GM19455 (cell line): ENCODE data around the gene FRMD4B.

Experiments used
- ATAC-seq: cut with Tn5 transposase; IDR thresholded peaks from one replicate; pipeline ENCODE4 v1.9.1; 2021; ENCODE audit not compliant: unreplicated experiment

FRMD4B gene

DNA sequence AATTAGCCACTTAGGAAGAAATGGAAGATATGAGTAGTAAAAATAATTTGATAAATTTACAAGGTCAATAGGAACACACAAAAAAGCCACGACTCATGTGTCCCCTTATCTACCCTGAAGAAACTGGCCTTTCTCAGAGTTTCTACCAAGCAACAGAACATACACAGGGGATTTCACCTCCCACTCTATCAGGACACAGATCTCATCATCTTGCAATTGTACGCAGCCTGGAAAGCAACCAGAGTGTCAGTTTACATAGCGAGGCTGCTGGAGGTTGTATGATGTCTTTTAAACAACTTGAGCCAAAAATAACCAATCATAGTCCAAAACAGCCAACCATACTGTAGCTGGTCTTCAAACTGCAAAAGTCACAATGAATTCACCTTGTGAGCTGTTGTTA is 243.8 kb downstream of the FRMD4B start:
- ATAC-seq: no peak

DNA sequence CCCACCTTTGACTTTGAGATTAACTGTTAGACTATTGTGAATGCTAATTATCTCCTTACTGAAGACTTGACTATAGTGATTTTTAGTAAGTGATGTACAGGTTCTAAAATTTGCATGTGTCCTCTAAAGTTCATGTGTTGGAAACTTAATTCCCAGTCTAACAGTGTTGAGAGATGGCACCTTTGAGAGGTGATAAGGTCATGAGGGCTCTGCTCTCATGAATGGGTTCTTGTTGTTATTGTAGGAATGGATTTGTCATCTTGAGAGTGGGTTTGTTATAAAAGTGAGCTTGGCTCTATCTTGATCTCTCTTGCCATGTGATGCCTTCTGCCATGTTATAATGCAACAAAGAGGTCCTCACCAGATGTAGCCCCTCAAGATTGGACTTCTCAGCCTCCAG is 244.6 kb downstream of the FRMD4B start:
- no peak for ATAC-seq

DNA sequence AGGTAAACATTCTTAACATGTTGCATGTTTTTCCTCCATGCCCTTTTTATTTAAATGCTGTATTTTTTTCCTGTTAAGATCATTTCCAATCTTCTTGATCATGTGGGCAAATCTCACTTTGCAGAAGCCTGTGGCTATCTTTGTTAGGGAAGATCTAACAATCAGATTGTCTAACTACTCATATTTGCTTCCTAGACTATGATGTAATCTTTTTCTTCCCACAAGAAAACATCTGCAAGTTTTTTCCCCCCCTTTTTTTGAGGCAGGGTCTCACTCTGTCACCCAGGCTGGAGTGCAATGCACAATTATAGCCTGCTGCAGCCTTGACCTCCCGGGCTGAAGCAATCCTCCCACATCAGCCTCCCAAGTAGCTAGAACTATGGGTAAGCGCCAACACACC is 248.5 kb downstream of the FRMD4B start:
- ATAC-seq: no peak

DNA sequence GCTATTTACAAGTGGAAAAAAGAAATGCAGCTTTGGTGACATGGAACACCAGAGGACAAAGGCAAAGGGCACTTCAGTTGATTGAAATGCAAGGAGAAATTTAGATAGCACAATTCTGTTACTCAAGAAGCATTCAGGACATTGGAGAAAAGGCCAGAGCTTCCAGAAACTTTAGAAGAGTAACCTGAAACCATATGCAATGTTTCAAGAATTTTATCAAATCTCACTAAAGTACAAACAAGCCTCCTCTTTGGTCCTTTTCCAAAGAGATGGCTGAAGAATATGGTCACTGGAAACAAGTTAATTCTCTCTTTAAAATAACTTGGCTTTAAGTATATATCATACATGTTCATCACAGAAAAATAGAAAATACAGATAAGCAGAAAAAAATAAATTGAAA is 248.9 kb downstream of the FRMD4B start:
- no peak for ATAC-seq

DNA sequence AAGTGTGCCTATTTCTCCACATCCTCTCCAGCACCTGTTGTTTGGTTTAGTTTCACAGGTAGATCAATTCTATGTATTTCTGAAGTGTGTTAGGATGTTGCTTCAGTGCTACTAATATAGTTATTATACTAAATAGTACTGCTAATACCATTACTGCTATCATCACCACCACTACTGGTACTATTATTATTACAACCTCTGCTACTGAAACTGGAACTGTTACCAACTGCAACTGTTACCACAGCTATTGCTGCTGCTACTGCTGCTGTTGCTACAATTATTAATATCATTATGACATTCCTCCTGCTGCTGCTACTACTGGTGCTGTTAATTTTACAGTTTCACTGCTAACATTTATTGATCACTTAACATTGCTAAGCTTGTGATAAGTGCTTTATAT is 255.2 kb downstream of the FRMD4B start:
- peak; percentile 95 for ATAC-seq

DNA sequence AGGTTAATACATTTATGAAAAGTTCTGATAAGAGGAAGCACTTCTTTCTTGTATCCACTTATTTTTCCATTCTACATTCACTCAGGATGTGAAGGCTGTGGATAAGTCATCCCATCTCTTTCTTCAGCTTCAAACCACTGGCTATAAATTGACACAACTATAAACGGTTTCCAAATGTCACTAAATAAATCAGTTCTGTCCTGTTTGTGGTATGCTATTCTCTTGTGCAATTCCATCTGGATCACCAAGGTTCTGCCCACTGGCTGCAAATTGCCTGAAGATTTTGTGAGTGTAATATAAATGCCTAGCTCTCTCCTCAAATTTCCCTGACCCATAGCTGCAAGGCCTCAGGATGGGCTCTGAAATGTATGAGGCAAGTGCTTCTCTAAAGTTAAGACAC is 256.4 kb downstream of the FRMD4B start:
- no peak for ATAC-seq

DNA sequence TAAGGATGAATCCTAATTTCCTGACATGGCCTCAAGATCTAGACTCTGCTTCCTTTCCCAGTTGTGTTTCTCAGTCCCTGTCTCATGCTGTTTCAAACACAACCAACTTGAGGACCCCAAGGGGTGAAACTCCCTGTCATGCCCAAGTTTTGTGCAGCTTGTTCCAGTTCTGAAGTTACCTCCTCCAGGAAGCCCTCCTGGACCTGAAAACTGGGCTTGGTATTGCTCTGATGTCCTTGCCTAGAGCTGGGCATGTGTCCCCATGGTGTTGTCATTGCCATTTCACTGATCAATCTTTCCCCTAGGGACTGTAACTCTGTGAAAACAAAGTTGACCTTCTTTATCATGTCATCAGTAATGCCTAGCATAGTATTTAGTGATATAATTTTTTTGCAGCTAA is 257.4 kb downstream of the FRMD4B start:
- no peak for ATAC-seq

DNA sequence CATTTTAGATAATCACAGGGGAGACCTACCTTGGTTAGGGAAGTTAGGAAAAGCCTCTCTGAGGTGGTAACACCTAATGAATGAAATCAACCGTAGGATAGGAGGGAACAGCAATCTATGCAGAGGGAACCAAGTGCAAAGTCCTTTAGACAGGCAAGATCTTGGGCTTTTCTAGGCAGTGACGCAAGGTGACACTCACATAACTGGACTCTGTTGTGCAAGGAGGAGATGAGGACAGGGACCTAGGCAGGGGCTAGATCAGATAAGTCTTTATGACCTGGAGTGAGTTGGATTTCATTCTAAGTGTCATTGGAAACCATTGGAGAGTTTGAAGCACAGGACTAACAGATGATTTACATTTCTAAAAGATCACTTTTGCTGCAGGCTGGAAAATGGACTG is 258.9 kb downstream of the FRMD4B start:
- no peak for ATAC-seq

DNA sequence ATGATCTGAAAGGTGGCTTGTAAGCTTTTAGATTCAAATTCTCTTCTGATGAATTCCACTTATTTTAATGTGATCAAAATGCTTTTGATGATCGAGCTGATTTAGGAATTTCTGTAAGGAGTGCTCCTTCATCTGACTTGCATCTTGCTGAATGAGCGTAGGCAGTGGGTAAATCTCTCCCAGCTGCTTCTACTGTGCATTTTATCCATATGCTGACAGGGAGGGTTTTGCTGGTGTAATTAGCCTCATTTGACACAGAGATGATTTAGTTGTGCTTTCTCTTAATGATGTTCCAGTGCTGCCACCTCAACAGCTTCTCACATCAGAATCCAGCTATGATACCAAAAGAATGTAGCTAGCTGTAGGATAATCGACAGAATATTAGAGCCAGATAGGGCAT is 259.7 kb downstream of the FRMD4B start:
- no peak for ATAC-seq

DNA sequence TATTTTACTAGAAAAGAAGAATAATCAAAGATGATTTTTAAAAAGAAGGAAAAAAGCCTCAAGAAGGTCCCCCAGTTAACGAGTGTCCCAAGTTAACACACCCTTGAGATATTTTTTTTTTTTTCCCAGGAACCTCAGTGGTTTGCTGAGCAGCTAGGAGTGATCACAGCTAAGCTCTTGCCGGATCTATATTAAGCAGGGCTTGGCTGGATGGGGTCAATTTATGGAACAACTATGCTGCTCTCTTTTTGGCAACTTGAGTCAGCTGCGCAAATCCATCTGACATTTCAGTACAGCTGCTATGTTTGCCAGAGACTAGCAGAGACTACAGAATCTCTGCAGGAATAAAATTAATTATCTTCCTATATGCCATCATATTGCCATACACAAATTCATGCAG is 263.5 kb downstream of the FRMD4B start, which contains the start of gene LMOD3:
TSS of gene LMOD3 (minus strand) at position 193 of the 400 bp plus-strand sequence. CDS start 209 bp downstream, outside the sequence.
- no peak for ATAC-seq

DNA sequence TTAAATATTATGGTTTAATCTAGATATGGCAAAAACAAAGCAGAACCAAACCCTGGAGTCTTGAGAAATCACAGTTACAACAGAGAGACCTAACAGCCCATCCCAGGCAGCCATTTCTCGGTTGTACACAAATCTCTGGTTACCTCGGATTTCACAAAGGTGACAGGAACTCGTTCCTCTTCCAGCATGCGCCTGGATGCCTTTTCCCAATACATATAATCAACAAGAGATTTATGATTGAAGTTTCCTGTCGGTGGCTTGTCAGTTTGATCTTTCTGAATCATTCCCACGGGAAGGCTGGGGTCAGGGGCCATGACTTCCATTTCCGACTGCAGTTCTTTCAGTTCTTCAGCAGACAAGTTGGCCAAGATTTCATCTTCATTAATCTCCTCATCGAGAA is 263.9 kb downstream of the FRMD4B start:
- ATAC-seq: no peak

DNA sequence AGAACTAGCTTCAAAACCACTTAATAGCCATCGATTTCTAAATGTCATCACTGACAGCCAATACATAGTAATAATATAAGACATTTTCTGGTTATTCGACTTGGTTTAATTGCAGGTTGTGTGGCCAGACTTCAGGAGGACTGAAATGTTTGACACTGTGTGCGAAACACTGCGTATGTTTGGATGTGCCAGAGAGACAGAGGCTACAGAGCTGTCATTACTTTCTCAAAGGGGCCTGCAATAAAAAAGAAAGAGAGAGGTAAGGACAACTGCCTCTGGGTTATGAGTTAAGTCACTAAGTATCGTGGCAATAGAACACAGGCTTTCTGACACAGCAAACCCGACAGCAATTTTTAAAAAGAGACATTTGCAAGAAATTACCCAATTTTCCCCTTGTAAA is 264.4 kb downstream of the FRMD4B start:
- no peak for ATAC-seq

DNA sequence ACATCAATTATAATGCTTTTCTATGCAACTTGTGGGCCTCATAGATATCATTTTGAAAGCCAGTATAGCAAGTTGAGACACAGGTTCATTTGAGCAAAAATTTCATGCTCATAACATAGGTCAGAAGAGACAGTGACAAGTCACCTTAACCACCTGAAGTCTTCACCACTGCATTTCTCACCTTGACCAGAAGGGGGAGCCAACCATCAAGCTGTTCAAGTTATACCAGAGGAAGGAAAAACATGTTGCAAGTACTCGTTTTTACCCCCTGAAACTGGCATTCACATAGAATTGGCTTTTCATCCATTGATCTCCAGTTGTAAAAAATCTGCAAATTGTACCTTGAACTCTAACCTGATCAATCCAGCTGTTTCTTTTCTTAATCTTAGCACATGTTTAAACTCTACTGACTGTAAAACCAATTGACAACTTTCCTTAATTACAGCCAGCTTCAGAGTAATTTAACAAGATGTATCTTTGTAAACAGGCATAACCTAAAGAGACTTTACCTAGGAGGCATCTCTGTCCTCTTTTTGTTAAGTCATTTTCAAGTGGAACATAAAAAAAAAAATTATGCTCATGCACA is 264.9 kb downstream of the FRMD4B start:
- ATAC-seq: peak; percentile 85
